HuH-7.5 (cell line): Measurements from ENCODE around the gene ZNF521.

ENCODE experiments used
- DNase-seq: peaks from one replicate; pipeline ENCODE4 v3.0.0; 2011; ENCODE audit warnings: low spot score

Gene ZNF521

DNA sequence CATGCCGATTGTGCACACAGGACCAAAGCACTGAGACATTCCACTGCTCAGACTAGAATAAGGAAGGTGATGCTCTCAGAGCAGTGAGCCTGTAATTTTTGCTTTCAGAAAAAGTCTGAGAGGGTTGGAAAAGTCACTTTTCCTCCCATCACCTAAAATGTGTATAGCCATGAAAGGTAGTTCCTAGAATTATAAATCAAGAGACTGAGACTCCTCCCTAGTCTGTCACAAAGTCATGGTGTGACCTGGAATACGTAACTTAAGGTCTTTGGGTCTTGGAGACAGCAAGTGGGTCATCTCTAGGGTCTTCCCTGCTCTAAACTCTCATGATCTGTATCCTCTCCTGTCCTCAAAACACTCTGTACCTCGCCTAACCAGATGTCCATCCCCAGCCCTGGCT lies 16.9 kb downstream of the ZNF521 start:
- no peak for DNase-seq

DNA sequence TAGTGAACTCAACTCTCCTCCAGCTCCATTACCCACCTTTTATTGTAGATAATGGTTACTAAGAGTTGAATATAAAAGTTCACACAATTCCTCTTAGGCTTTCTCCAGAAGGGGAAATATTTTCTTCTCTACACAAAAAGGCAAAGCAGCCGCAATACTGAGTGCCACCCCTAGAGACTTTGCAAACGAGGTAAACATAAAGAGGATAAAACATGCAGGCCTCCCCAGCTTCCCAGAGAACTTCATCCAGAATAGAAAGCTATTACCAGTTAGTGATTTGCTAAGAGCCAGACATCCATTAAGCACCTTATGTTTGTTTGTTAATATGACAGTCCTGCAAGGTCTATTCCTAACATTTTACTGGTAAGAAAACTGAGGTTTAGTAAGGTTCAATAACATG lies 17.4 kb downstream of the ZNF521 start:
- no peak for DNase-seq

DNA sequence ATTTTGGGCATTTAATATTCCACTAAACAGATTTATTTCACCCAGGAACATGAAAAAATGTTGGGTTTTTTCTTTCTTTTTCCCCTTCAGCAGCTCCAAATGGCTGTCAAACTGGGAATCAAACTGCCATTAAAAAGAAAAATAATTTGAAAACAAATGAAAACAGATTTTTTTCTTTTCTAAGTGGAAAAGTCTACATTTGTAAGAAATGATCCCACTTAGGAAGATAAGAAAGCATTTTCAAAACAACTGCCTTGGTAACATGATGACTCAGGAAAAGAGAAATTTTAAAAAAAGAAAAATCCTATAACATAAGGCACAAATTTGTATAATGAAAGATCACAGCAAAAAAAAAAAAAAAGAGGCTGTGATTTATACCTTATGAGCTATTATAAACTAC lies 20.0 kb downstream of the ZNF521 start:
- no peak for DNase-seq

DNA sequence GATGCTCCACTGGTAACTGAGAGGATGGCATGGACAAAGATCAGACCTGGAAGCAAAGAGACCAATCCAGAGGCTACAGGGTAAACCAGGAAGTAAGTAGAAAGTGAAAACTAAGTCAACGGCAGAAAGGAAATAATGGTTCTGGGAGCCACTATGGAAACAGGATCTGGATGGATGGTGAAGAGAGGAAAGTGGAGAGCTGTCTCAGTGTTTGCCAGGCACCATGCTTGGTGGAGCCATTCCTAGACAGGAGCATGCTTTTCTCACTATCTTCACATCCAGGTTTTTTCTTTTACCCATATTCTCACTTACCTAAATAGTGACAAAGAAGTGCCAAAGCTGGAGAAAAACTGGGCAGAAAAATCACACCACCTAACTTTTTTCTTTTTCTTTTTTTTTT lies 22.2 kb downstream of the ZNF521 start:
- DNase-seq: no peak

DNA sequence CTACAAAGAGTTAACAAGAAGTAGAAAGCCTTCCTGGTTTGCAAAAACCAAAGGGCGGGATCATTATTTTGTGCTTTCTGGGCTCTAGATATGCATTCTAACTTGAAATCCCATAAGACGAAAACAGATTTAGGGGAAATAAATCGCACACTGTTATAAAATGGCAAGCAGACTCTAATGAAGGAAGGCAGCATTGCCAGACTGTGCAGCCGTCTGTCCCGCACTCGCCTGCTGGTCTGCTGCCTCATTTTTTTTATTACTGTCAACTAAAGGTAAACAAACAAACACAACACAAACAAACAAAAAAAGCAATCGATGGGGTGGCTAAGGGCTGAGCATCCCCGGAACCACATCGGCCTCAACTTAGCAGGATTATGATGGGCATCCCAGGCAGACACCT lies 24.4 kb downstream of the ZNF521 start:
- DNase-seq: no peak

DNA sequence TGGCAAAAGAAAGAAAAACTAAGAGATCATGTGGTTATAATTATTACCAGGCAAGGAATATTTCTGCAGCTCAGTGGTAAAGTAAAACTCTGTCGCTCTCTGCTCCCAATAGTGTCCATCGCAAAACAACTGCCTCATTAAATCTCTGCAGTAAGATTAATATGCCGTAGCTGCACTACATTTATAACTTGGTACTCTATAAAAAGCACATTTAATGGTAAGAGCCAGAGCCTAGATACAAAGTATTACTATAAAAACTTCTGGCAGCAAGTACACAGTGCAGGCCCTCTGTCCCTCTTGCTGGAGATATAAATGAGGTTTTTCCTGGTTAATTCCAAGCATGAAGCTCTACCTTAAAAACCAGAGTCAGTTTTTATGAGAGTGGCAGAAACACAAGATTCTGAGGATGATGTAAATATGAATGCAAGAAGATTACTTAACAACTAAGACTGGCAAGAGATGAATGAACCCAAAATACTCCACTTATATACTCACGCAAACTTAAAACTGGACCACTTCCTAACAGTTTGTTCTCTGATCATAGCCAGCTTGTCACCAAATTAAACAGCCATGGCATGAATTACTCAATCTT lies 25.5 kb downstream of the ZNF521 start:
- no peak for DNase-seq

DNA sequence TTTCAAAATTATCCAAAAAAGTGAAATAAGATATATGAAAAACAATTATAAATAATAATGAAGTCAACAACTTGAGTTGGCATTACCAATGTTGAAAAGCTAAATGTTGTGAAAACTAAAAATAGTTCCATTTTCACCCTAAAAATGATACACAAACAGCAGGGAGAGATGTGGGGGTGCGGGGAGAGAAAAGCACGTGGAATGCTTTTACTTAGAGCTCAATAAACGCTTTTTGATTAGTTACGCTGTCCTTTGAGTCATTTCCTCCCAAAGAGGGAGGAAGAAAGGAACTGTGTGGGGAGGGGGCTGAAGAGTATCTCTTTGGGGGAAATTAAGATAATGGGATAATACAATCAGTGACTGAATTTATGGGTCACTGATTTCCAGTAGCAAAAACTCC lies 29.2 kb downstream of the ZNF521 start:
- no peak for DNase-seq

DNA sequence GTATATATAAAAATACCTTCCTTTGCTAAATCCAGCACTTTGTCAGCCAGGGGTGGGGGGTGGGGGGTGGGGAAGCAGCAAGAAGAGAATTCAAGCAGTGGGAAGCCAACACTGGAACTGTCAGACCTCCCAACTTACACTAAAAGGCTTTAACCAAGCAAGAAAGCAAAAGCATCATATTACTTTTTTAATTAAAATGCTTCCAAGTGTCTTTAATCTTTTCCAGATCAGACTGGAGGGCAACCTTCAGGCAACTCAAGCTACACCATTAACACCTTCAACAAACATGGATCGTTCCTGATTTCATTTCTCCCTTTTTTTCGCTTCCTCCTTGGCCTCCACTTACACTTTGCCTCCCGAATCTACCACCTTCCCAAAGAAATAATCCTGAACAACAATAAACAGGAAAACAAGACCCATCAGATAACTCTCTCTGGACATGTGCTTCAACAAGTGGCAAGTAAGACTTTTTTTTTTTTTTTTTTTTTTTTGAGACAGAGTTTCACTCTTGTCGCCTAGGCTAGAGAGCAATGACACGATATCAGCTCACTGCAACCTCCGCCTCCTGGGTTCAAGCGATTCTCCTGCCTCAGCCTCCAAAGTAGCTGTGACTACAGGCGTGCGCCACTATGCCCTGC lies 35.5 kb downstream of the ZNF521 start:
- no peak for DNase-seq

DNA sequence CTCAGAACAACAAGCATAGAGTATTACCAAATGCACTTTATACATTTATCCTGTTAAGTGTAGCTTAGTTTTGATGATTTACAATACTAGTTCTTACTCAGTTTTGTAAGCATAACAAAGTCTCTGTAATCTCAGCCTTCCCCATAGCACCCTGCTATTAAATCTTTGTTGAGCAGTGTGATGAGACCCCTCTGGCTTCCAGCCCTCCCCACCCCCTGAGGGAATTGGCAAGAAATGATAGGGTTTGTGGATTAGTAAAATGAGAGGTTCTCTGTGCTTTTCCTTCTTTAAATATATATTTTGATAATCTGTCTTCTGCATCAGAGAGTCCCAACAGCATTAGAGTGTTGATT lies 37.2 kb downstream of the ZNF521 start:
- DNase-seq: no peak

DNA sequence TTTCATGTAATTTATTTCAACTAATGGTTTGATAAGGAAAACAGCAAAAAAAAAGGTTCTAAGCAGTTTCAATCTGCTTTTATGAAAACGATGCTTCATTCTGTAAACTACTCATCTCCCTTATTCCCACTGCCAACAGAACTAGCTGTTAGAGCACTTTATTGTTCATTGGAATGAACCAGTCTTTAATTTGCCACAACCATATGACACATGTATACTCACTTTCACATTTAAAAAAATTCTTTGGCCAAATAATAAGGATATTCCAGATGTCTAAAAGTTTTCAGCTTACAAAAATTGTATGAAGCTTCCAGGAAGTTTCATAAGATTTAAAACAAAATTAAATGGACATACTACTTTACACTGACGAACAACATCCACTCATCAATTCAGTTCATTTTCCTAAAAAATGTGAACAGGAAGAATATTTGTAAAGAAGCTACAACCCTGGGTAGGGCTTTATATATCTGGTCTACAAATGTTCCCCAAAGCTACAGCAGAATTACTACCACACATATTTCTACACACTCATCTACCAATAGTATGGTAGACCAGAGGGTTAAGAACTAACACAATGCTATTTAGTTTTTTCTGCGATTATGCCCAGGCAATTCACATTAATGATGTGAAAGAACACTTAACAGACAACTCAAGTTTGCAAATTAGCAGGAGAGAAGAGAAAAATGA lies 37.7 kb downstream of the ZNF521 start:
- no peak for DNase-seq

DNA sequence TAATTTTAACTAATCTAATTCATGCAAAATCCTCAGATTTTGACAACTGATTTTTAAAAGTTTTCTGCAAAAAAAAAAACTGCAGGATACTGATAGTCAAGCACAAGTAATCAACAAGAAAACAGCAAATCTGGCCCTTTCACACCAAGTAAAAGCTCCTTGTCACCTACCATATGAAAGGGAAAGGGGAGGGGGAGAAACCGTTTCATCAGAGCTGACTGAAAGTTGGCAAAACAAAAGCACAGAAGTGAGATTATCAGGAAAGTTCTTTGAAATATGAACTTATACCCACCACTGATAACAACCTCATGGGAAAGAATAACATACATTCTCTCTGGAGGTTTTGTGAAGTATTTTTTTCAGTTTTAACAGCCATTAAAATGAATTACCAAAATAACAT lies 38.7 kb downstream of the ZNF521 start:
- DNase-seq: no peak

DNA sequence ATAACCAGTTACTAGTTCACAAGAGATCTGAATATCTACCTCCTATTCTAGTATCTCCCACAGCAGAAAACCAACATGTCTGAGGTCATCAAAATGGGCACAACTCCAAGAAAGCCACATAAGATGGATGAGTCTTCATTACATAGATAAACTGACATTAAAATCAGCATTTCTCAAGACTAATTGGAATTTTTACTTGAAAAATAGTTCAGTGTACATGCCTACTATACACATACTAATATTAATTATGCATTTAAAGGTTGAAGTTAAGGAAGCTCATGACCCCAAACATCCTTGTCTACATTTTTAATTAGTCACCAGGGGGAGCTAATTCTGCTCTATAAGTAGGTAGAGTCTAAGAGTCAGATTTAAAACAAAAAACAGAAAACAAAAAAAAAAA lies 41.9 kb downstream of the ZNF521 start:
- no peak for DNase-seq

DNA sequence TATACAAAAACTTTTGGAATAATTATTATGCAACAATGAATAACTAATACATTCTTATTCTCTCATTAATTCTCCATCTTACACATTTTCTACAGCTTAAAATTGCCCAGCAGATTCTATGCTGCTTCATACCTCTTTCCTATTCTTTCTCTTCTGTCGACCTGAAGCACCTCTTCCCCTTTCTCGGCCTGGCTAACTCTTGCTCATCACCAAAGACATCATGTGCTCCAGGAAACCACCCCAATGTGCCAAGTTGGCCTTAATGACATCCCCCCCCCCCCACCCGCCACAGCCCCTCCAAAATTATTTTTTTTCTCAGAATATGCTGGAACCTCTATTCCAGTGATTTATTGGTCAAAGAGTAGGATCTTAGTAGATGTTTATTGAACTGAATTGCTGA lies 43.6 kb downstream of the ZNF521 start:
- DNase-seq: no peak

DNA sequence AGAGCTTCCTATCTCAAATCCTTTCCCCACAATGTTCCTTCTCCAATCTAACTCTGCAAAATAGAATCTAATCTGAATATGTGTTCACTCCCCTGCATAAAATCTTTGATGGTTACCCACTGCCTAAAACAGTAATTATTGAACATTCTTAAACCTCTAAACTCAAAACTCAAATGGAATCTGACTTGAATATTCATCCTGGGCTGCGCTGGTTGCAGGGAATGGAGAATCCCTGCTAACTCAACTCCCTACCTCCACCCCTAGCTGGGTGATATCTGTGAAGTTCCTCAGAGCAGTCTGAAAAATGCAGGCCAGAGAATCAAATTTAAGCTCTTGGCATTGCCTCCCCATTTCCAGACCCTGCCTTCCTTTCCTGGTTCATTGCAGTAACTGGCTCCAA lies 44.8 kb downstream of the ZNF521 start:
- no peak for DNase-seq

DNA sequence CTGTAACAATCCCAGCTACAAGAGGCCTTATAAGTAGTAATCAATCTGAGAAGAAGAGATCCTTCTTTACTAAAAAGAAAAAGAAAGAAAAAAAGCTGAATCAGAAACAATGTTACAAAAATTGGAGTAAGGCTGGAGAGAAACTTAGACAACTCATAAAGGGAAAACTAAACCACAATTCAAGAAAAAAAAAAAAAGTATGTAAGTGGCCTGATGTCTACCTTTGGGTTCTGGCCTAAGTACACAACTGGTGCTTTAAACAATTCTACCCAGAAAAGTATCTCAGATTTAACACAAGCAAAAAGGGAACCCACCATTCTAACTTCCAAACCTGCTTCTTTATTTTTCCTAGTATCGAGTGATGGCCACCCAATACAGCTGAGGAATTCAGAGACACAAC lies 45.3 kb downstream of the ZNF521 start:
- DNase-seq: no peak

DNA sequence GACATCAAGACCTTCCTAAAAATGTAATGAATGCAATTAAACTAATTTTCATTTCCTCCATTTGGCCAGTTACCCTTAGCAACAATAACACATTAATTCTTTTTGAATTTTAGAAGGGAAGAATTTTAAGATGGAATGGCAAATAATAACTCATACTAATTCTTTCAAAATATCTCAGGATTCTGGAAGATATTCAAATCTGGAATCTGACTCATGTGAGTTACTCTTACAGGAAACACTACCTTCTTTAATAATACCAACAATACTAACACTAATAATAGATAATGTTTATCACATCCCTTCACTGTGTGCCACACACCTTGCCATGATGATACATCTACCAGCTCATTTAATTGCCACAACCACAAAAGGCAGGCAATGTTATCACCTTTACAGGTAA lies 46.4 kb downstream of the ZNF521 start:
- DNase-seq: no peak

DNA sequence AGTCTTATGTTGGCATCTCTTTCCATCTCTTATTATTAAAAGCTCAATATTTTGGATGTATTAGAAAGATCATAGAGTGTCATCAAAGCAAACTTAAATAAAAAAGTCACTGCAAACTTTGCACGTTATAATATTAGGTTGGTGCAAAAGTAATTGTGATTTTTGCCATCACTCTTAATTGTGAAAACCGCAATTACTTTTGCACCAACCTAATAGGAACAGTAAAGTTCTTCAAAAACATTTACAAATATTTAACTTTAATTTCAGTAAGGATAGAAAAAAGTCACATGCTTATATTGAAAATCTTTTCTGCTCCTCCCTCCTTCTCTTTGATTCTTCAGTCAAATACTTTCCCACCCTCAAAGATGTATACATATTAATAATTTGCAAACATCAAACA lies 51.5 kb downstream of the ZNF521 start:
- no peak for DNase-seq

DNA sequence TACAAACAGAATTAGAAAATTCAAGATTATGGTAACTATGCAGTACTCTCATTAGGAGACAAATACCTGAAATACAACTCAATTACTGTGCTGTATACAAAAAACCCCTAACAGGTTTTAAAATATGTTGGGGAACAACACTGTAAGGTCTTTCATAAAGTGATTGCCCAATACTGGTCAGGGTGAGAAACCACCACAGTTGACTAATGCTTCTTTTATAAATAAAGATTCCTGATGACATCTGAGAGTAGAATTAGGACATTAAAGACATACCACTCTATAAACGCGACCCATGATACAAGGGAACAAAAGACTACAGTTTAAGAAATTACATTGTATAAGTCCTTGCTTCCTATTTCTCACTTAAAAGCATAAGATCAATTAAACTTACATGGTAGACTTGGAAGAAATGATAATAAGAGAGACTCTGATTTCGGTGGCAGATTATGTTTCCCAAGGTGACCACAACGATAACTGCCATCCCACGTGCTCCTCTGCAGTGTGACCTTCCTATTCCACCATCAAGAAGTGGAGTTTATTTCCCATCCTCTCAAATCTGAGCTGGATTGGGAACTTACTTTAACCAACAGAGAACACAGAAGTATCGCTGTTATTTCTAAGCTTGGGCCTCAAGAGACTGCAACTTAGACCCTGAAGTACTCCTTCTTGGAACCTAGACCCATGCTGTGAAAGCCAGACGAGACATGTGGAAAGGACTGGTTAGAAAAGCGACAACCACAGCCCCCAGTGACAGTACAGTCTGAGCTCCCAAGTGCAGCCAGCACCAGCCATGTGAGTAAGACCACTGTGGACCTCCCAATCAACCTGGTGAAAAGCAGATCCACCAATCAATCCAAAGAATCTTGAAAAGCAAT lies 52.3 kb downstream of the ZNF521 start:
- DNase-seq: no peak

DNA sequence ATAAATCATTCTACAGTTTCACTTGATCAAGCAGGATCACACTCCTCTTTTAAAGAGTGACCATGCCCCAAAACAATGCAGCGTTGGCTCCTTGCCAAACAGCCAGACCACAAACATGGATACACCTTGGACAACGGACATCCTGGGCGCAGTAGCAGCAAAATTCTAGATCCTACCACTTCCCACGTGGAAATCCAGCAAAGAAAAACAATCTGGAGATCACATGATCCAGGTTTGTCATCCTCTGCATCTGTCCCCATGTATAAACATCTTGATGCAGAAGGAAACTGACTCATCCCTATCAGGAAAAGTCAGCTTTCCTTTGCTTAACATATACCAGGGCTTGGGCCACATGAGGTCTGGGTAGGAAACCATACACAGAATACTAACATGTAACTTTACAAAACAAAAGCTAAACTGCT lies 53.1 kb downstream of the ZNF521 start:
- no peak for DNase-seq

DNA sequence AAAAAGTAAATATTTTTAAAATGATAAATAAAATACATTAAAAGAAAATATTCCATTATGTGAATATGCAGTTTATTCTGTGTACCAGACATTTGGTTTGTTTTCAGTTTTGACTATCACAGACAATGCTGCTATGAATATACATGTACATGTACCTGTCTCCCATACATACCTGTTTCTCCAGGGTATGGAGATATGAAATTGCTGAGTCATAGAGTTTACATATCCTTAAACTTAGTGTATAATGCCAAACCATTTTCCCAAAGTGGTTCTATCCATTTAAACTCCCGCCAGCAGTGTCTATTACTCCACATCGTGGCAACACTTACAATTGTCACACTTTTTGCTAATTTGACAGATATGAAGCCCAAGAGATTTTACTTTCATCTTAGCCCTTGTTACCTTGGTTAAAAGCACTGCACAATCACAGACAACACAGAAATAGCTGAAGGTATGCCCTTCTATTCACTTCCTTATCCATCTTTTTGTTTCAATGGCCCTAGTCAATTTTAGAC lies 56.3 kb downstream of the ZNF521 start:
- DNase-seq: no peak

DNA sequence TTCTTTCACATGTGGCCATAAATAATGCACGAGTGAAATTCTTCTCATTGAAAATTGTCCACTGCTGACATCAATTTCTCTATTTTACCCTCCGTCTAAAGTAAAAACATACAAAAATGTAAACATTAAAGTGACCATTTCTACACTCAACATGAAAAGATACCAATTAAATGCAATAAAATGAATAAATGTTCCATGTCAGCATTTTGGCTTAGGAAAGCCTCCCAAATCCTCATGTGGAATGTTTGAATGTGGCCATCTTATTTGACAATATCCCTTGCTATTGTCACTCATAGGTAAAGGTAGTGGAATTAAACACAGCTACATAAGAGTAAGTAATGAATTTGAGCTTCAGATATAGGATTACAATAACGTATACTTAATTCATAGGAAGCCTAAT lies 60.8 kb downstream of the ZNF521 start:
- DNase-seq: no peak

DNA sequence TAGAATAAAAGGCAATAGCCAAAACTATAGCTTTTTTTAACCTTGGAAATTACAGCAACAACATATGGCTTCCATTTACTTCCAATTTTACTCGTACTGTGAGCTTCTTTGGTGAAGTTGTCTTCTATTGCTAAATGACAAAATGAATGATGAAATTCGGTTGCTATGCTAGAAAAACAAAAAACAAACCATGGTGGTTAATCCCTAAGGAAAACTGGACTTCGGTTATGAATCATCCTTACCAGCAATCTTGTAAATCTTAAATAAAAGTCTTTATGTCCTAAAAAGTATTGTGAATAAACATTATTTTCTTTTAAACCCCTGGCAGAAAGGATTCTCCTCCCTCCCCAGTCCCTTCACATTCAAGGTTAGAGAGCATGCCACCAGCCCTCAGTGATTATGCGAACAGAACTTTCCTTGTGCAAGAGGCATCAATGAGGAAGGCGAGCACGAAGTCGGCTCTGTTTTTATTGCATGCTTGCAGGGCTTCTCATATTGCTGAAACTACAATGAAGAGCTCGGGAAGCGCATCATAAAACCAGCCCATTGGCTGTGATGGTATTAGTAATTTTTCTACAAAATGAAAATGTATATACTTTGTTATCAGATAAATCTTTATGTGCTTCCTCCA lies 62.9 kb downstream of the ZNF521 start:
- DNase-seq: no peak
